Stimulated activated CD8-positive, alpha-beta memory T cell treated with anti-CD3 and anti-CD28 coated beads, Interleukin-15, amount 100 ng/mL, for 24 hours (primary cell): ENCODE results near the gene SMO.
"Not testable (repeated sequence)": the region's sequence is repeated elsewhere in the genome, so short reads cannot be mapped to it uniquely, and the experiment has no call there.

Experiments used
- DNase-seq: peaks from one replicate; pipeline ENCODE4 v3.0.0-alpha.2; 2020; ENCODE audit warnings: low read depth

Gene SMO

DNA sequence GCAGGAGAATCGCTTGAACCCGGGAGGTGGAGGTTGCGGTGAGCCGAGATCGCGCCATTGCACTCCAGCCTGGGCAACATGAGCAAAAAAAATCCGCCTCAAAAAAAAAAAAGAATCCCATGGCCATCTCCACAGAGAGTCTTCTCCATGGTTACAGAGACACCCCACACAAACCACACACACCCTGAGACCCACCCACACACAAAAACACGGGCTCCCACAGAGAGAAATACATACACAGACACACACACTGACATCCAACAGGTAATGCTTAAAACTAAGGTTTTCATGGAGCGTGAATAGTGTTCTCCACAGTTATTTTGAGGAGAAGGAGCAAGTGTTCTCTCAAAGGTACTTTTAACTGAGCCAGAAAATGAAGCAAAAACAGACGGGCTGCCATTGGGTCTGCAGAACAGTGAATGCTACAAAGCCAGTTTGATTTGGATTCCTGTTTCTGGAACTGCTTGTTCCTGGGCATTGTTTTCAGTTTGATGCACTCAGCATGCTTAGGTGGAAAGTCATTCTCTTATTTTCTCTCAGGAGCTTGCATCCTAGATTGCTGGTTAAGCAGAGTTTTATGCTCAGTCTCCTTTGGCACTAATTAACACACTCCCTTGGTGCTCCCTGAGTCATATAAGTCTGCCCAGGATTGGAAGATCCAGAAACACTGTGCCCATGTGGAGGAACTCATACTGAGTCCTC lies 51.8 kb downstream of the SMO start:
- DNase-seq = no peak

DNA sequence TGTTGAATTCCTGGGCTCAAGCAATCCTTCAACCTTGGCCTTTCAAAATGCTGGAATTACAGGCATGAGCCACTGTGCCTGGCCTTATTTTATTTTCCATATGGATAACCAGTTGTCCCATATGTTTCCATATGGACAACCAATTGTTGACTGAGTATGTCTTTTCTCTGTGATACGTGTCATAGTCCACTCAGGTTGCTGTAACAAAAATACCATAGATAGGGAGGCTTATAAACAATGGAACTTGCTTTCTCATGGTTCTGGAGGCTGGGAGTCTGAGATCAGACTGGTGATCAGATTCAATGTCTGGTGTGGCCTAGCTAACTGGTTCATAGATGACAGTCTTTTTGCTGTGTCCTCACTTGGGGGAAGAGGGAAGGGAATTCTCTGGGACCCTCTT lies 55.8 kb downstream of the SMO start:
- DNase-seq = no peak

DNA sequence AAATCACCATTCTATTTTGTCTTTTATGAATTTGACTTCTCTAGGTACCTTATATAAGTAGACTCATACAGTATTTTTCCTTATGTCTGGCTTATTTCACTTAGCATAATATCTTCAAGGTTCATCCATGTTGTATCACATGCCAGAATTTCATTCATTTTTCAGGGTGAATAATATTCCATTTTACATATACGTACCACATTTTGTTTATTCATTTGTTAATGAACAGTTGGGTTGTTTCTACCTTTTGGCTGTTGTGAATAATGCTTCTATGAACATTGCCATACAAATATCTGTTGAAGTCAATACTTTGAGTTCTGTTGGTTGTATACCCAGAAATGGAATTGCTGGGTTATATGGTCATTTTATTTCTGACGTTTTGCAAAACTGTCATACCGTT lies 57.1 kb downstream of the SMO start:
- DNase-seq = no peak

DNA sequence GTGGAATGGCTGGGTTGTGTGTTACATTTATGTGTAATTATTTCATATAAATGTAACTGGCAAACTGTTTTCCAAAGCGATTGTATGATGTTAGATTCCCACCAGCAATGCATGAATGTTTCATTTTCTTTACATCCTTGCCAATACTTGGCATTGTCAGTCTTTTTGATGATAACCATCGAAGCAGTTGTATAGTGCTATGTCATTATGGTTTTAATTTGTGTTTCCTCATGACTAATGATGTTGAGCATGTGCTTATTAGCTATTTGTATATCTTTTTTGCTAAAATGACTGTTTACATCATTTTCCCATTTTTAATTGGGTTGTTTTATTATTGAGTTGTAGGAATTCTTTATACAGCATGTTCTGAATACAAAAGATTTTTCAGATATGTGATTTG lies 58.7 kb downstream of the SMO start:
- no peak for DNase-seq

DNA sequence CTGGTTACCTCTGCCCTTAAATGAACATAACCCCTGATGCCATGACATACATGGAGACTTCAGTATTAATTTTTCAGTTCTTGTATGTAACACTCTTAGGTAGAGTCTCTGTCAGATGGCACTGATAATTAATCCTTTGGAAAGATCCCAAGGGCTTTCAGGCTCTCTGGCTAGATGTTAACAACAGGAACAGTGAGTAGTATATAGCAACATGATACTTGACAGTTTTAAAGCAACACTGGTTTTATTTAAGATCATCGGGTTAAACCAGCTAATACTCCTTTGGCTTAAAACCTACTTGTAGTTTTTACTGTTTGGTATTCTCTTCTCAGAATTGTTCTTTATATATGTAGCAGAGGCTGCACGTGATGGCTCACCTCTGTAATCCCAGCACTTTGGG lies 63.7 kb downstream of the SMO start:
- DNase-seq = no peak

DNA sequence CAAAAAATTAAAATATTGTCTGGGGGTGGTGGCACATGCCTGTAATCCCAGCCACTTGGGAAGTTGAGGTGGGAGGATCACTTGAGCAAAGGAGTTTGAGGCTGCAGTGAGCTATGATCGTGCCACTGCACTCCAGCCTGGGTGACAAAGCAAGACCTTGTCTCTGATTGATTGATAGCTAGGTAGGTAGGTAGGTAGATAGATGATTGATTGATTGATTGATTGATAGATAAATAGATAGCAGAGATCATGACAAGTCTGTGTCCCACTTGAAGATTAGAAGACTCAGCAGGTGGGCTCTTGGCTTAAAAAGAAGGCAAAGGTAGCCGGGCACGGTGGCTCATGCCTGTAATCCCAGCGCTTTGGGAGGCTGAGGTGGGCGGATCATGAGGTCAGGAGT lies 64.2 kb downstream of the SMO start:
- DNase-seq = not testable (repeated sequence)

- no peak for DNase-seq
Observed at GRCh38 chr7:129255800-129256199, 67.4 kb downstream of the SMO start.

DNA sequence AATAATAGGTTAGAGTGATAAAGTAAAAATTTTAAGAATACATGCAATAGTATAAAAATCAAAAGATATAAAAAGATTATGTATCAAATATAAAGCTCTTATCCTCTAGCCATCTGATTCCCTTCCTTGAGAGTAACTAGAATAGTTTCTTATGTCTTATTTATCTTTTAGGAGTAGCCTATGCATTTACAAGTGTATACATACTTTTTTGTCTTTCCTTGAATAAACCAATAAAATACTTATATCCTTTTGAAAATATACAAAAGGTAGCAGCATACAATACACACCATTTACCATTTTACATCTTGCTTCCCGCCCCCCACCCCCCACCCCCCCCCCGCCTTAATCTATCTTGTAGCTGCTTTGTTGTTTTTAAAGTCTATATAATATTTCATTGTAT lies 67.8 kb downstream of the SMO start:
- no peak for DNase-seq

DNA sequence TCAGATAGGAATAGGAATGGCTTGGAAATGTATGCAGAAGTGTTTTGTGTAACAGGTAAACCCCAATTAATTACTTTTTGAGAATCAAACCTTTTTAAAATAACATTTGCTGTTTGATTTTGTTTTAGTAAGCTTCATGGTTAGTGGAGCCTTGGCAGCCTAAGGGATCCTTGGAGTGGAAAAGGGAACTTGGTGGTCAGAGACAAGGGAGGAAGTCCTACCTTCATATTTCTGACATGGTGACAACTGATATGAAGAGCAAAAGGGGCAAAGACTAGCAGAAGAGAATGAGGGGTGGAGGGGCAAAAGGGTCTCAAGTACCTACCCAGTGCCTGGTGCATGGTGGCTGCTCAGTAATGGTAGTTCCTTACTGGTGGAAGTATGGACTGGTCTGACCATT lies 68.7 kb downstream of the SMO start:
- DNase-seq = no peak

DNA sequence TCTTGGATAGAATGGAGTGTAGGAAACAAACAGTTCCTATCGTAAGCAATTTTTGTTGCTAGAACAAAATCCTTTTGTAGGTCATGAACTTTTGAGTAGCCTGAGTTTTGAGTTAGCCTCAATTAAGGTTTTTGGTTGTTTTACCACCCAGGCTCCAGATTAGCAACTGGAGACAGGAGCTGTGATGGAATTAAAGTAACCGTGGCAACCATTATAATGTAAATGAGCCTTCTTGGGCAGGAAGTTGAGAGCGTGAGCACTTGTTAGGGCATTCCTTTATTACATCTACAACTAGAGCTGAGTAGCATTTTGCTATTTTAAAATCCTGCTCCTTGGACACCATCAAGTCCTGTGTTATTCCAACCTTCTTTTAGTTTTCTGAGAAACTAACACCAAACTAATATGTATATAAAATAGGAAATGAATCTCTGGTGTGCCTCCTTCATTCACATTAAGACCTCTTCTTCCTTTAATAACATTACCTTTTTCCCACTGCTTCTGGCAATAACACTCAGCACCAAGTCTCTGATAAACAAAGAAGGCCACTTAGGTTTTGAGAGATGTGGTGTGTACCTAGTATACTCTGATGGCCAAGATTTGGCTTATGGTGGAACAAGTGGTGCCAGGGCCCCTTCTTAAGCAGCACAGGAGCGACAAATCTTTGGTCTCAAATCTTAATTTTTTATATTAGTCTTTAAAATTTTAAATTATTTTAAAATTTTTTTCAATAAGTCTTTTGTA lies 70.4 kb downstream of the SMO start:
- no peak for DNase-seq

- no peak for DNase-seq
Observed at GRCh38 chr7:129262324-129262723, 73.9 kb downstream of the SMO start.
